A549 (cell line): ENCODE measurements around the gene GATA3. TPM values are rescaled to one million over a fixed set of nuclear protein-coding genes. Genes with fewer than 3 reads are reported as not detected.

Experiments
- ATAC-seq, 2 experiments: fragments of 200-7000 bp in 1 of 2; fragments of >200 bp in 1 of 2; cut with Nextera tagmentation in 1 of 2; cut with Tn5 transposase in 1 of 2; 3 replicates each; pipeline versions ENCODE4 v1.8.0 to v1.9.1; 2018 to 2020; ENCODE audit warnings: mild to moderate bottlenecking in 1 of 2, moderate library complexity in 1 of 2
- CTCF ChIA-PET: fragments of 300-600 bp; sonication (Branson Sonifier 250); formaldehyde crosslinking; extraction: SDS; loops from one replicate; lab custom pipeline; 2021; ENCODE audit warnings: antibody characterized with exemption, inconsistent platforms; lab: Yijun Ruan, JAX
- POLR2A ChIA-PET: fragments of 350-600 bp; formaldehyde crosslinking; extraction: SDS; loops from one replicate; lab custom pipeline; 2021; ENCODE audit warnings: antibody characterized with exemption, inconsistent platforms; lab: Yijun Ruan, JAX
- DNase-seq, 2 experiments: peaks; one replicate each; pipeline versions ENCODE4 v3.0.0 to v3.0.0-alpha.2; 2011 to 2016; ENCODE audit warnings: low read depth in 1 of 2, low spot score in 1 of 2
- FAIRE-seq: peaks from 2 replicates; lab custom pipeline; 2011; peaks lifted over from hg19 to GRCh38; lab: Jason Lieb, UNC
- H3K27ac ChIP-seq, 2 experiments: fragments of >200 bp; sonication (Bioruptor Twin); formaldehyde crosslinking; 3 replicates each; pipeline ENCODE4 v1.5.1; 2016 to 2017
- H3K4me1 ChIP-seq: fragments of >200 bp; sonication (Bioruptor Twin); formaldehyde crosslinking; 3 replicates; pipeline ENCODE4 v1.6.1; 2016
- H3K4me2 ChIP-seq: fragments of >200 bp; sonication (Bioruptor Twin); formaldehyde crosslinking; 3 replicates; pipeline ENCODE4 v1.6.1; 2016
- H3K4me3 ChIP-seq: fragments of >200 bp; sonication (Bioruptor Twin); formaldehyde crosslinking; 3 replicates; pipeline ENCODE4 v1.5.1; 2016
- H3K9me3 ChIP-seq: fragments of >200 bp; sonication (Bioruptor Twin); formaldehyde crosslinking; 3 replicates; pipeline ENCODE4 v1.6.1; 2016
- ATOH8 ChIP-seq: fragments of 250-450 bp; sonication (Bioruptor Pico); IDR thresholded peaks from 2 replicates; pipeline ENCODE4 v1.5.0; 2020; ENCODE audit warnings: low read depth, mild to moderate bottlenecking, moderate library complexity
- CBX2 ChIP-seq: fragments of 200-600 bp; sonication (generic); IDR thresholded peaks from 2 replicates; pipeline ENCODE4 v1.6.1; 2016; ENCODE audit warnings: low read depth, mild to moderate bottlenecking, borderline replicate concordance
- CHD2 ChIP-seq: fragments of 150-350 bp; IDR thresholded peaks from 2 replicates; pipeline ENCODE4 v1.6.1; 2014; ENCODE audit warnings: low read length; ENCODE audit not compliant: partially characterized antibody
- CTCF ChIP-seq: fragments of >200 bp; sonication (Bioruptor Twin); formaldehyde crosslinking; IDR thresholded peaks from 3 replicates; pipeline ENCODE4 v1.5.1; 2016
- E2F6 ChIP-seq: IDR thresholded peaks from 2 replicates; pipeline ENCODE4 v1.6.1; 2012; ENCODE audit warnings: low read depth, borderline replicate concordance
- EHF ChIP-seq: fragments of 250-450 bp; sonication (Bioruptor Pico); IDR thresholded peaks from 2 replicates; pipeline ENCODE4 v1.5.0; 2020; ENCODE audit warnings: mild to moderate bottlenecking
- EHMT2 ChIP-seq: fragments of 200-600 bp; sonication (generic); IDR thresholded peaks from 2 replicates; pipeline ENCODE4 v1.6.1; 2016; ENCODE audit warnings: antibody characterized with exemption, low read depth, mild to moderate bottlenecking, moderate library complexity
- ESRRA ChIP-seq: fragments of 150-350 bp; IDR thresholded peaks from 2 replicates; pipeline ENCODE4 v1.6.1; 2014; ENCODE audit warnings: mild to moderate bottlenecking, low read length, borderline replicate concordance
- FOSB ChIP-seq: fragments of 250-450 bp; sonication (Bioruptor Pico); IDR thresholded peaks from 2 replicates; pipeline ENCODE4 v1.5.0; 2020; ENCODE audit warnings: mild to moderate bottlenecking, moderate library complexity
- FOSL2 ChIP-seq, 2 experiments: fragments of 450-650 bp in 1 of 2; fragments of >200 bp in 1 of 2; sonication (Bioruptor Twin) in 1 of 2; formaldehyde crosslinking; IDR thresholded peaks; 2 replicates each; pipeline versions ENCODE4 v1.5.0 to v1.6.1; 2016 to 2020; ENCODE audit warnings: mild to moderate bottlenecking in 1 of 2, moderate library complexity in 1 of 2
- GATA3 ChIP-seq: IDR thresholded peaks from 2 replicates; pipeline ENCODE4 v1.6.1; 2012; ENCODE audit warnings: borderline replicate concordance
- HOXB5 ChIP-seq: fragments of 250-450 bp; sonication (Bioruptor Pico); IDR thresholded peaks from 2 replicates; pipeline ENCODE4 v1.5.0; 2020; ENCODE audit warnings: mild to moderate bottlenecking, moderate library complexity
- JUNB ChIP-seq: fragments of >200 bp; sonication (Bioruptor Twin); formaldehyde crosslinking; IDR thresholded peaks from 2 replicates; pipeline ENCODE4 v1.6.1; 2016
- MAFK ChIP-seq: fragments of 450-650 bp; IDR thresholded peaks from 2 replicates; pipeline ENCODE4 v1.6.1; 2014; ENCODE audit not compliant: partially characterized antibody
- MAX ChIP-seq: IDR thresholded peaks from 2 replicates; pipeline ENCODE4 v1.6.1; 2012
- MAZ ChIP-seq: fragments of 150-350 bp; IDR thresholded peaks from 2 replicates; pipeline ENCODE4 v1.6.1; 2014; ENCODE audit warnings: antibody characterized with exemption, low read depth, low read length, borderline replicate concordance
- NR3C1 ChIP-seq: fragments of >200 bp; sonication (Bioruptor Twin); formaldehyde crosslinking; IDR thresholded peaks from 3 replicates; pipeline ENCODE4 v1.6.1; 2017
- PBX3 ChIP-seq: IDR thresholded peaks from 2 replicates; pipeline ENCODE4 v1.6.1; 2012
- POLR2A ChIP-seq: IDR thresholded peaks from 2 replicates; pipeline ENCODE4 v1.6.1; 2012; ENCODE audit warnings: mild to moderate bottlenecking, low read length
- POLR2AphosphoS2 ChIP-seq: conservative IDR thresholded peaks from 2 replicates; pipeline ENCODE4 v1.6.1; 2012; ENCODE audit warnings: low read length, improper control_type of control experiment, inconsistent platforms
- RARB ChIP-seq: fragments of 250-450 bp; sonication (Bioruptor Pico); IDR thresholded peaks from 2 replicates; pipeline ENCODE4 v1.8.0; 2021; ENCODE audit warnings: mild to moderate bottlenecking, moderate library complexity
- REST ChIP-seq: fragments of 200-600 bp; sonication (generic); IDR thresholded peaks from 2 replicates; pipeline ENCODE4 v1.6.1; 2016; ENCODE audit warnings: antibody characterized with exemption, mild to moderate bottlenecking, moderate library complexity
- SMC3 ChIP-seq: fragments of >200 bp; sonication (Bioruptor Twin); formaldehyde crosslinking; IDR thresholded peaks from 3 replicates; pipeline ENCODE4 v1.6.1; 2018; ENCODE audit warnings: inconsistent platforms
- SREBF2 ChIP-seq: fragments of 450-650 bp; IDR thresholded peaks from 2 replicates; pipeline ENCODE4 v1.6.1; 2014; ENCODE audit warnings: mild to moderate bottlenecking, moderate library complexity
- TFCP2L1 ChIP-seq: fragments of 250-450 bp; sonication (Bioruptor Pico); IDR thresholded peaks from 2 replicates; pipeline ENCODE4 v1.5.0; 2021; ENCODE audit warnings: mild to moderate bottlenecking
- ZNF302 ChIP-seq: fragments of 250-450 bp; sonication (Bioruptor Pico); IDR thresholded peaks from 2 replicates; pipeline ENCODE4 v1.9.0; 2021; ENCODE audit warnings: inconsistent platforms, mild to moderate bottlenecking, moderate library complexity
- ZSCAN20 ChIP-seq: fragments of 250-450 bp; sonication (Bioruptor Pico); IDR thresholded peaks from 2 replicates; pipeline ENCODE4 v1.8.0; 2022; ENCODE audit warnings: mild to moderate bottlenecking, moderate library complexity
- WGBS: methylation state at CpG from one replicate; pipeline ENCODE4 v1.1.6; 2017; ENCODE audit errors: missing lambda C conversion rate; 5-methylcytosine and 5-hydroxymethylcytosine counted together
- polyA plus RNA-seq, 4 experiments: library from polyadenylated mRNA; depleted of rRNA in 3 of 4; stranded (reverse); fragments of >200 nt; fragmentation: RNase III in 1 of 4; extraction: RNeasy Plus Mini Kit Qiagen cat#74134 plus additional on column Dnase treatment in 1 of 4; gene quantifications; 2 replicates in 3 of 4; 3 replicates in 1 of 4; pipeline ENCODE4 v1.2.3, GENCODE V29; 2011 to 2017

Gene GATA3
- polyA plus RNA-seq, 2 of the 4 experiments (the other 2 are of a cell fraction) = 1.3 to 3.5 TPM

- ChIA-PET CTCF (no interaction called here), POLR2A (no interaction called here)
- Histone ChIP-seq H3K4me1 (no peaks in the 10 kb centered on the region), H3K9me3 (no peaks in the 10 kb centered on the region), H3K27ac (no peak overlapping the region), H3K4me2 (no peak overlapping the region), H3K4me3 (no peak overlapping the region)
- 94% methylated on average over 3 of the region's 3 CpGs for WGBS
- DNase-seq (no peak), ATAC-seq (no peak), FAIRE-seq (no peak)
- no peak for TF ChIP-seq CHD2
- TF ChIP-seq POLR2AphosphoS2 = no peak
- no peak for TF ChIP-seq POLR2A
- TF ChIP-seq EHF (CRISPR knock-in tag) = no peak
- TF ChIP-seq RARB (CRISPR knock-in tag) = no peak
- TF ChIP-seq ESRRA = no peak
- no peak for TF ChIP-seq SMC3
- no peak for TF ChIP-seq CBX2
- TF ChIP-seq FOSB = no peak
- TF ChIP-seq, all 56 proteins: peak for 0
Measured at GRCh38 chr10:8115618-8115980, 61.1 kb downstream of the GATA3 start.

- ATAC-seq (no peak), FAIRE-seq (no peak), DNase-seq (no peak)
- WGBS = 54% methylated on average over 5 of the region's 5 CpGs
- no peaks in the 10 kb centered on the region for H3K9me3 ChIP-seq
- CTCF ChIA-PET = interaction anchor here (1.0 kb wide), 1 partner anchor 12 kb away, joined by 3 read pairs; no protein-coding TSS in a partner anchor
- no peak overlapping the region for H3K4me2 ChIP-seq
- H3K4me1 ChIP-seq = no peaks in the 10 kb centered on the region
- no peak overlapping the region for H3K4me3 ChIP-seq
- POLR2A ChIA-PET = no interaction called here
- TF ChIP-seq SREBF2 (no peak), MAZ (no peak), MAFK (no peak), HOXB5 (CRISPR knock-in tag) (no peak), PBX3 (no peak), FOSL2 (IDR thresholded peaks at IDR 0.05) (no peak), FOSL2 (CRISPR knock-in tag; IDR thresholded peaks at IDR 0.05) (no peak), ESRRA (no peak), MAX (no peak), E2F6 (no peak), TFCP2L1 (CRISPR knock-in tag) (no peak), EHMT2 (no peak), GATA3 (no peak)
- H3K27ac ChIP-seq = no peak overlapping the region
Measured at GRCh38 chr10:8116474-8116873, 62.0 kb downstream of the GATA3 start.

GRCh38 chr10:8116926-8117493, 62.5 kb downstream of the GATA3 start:
- FAIRE-seq (no peak), ATAC-seq (no peak)
- Histone ChIP-seq H3K4me2 (no peak overlapping the region), H3K4me1 (no peaks in the 10 kb centered on the region), H3K27ac (no peak overlapping the region), H3K9me3 (no peaks in the 10 kb centered on the region)
- ChIA-PET POLR2A (no interaction called here), CTCF (interaction anchor here (1.0 kb wide), 1 partner anchor 12 kb away, joined by 3 read pairs; no protein-coding TSS in a partner anchor)
- WGBS = 83% methylated on average over 12 of the region's 12 CpGs
- TF ChIP-seq JUNB (no peak), ZSCAN20 (CRISPR knock-in tag) (no peak), FOSB (no peak), E2F6 (no peak), CTCF (no peak), ZNF302 (CRISPR knock-in tag) (no peak), SREBF2 (no peak), REST (no peak), NR3C1 (no peak), ATOH8 (CRISPR knock-in tag) (no peak), GATA3 (no peak)
- TF ChIP-seq, all 56 proteins: peak for 0
- H3K4me3 ChIP-seq = no peak overlapping the region
- no peak for DNase-seq
